Purkinje cell (primary cell): ENCODE data around the gene LYZL6. TPM values are rescaled to one million over a fixed set of nuclear protein-coding genes. Genes with fewer than 3 reads are reported as not detected.

Source experiments
- polyA plus RNA-seq: library from polyadenylated mRNA; unstranded; fragments of >200 nt; fragmentation: Nextera tagmentation; gene quantifications from 2 replicates; pipeline ENCODE4 v1.2.1, GENCODE V29; 2014

LYZL6 gene, protein sequence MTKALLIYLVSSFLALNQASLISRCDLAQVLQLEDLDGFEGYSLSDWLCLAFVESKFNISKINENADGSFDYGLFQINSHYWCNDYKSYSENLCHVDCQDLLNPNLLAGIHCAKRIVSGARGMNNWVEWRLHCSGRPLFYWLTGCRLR
- polyA plus RNA-seq = not detected in 2 replicates

DNA sequence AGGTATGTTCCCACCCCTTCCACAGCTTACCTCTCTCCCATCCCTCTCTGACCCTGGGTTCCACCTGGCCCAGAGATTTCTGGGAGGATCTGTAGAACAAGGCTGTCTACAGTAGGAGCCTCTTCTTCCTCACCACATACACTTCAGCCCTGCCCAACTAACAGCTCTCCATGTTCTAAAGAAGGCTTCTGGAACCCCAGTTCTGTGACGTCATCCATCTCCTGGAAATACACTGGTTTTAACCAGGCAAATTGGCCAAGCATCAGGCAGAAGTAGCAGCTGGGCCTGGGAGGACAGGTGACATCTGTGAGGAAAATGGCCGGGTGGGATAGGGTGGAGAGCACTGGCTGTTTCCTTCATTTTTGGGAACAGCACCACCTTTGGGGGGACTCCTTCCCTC is at the start of gene LYZL6:
Gene LYZL6, minus strand, starts transcription at position 177 of the 400 bp plus-strand sequence. CDS start 4,357 bp downstream, outside the sequence.

DNA sequence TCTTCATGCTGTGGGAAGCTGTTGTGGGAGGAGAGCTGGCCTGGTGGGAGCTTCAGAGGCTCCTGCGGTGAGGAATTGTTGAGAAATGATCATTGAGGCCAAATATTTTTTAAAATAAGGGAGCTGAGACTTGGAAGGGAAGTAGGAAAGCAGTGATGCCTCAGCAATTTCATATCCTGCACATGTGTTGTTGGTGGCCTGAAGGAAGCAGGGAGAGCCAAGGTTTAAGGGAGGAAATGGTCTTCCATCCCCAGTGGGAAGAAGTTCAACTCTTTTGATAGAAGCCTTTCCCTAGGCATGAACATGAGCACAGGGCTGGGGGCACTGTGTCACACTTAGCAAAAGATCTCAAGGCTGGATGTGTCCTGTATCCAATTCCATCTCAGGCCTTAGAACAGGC is 43.1 kb upstream of the LYZL6 start, which contains the start of gene CCL14:
Gene CCL14, minus strand, starts transcription at position 87 of the 400 bp plus-strand sequence. Its CDS starts 80 bp downstream, at position 7.

DNA sequence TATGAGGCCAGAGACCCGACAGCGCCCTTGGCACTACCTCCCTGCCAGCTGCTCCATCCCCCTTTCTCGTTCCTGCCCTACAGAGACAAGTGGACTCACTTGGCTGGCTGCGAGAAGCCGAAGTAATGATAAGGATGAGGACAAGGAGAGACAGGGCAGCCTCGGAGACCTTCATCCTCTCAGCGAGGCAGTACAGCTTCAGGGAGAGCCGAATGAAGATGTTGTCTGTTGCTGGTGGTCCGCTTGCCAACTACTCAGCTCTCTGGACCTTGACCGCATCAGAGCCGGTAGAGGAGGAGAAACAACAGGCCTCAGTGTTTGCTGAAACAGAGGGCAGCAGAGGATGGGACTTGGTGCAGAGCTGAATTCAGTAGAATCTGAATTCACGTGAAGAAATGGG is 37.7 kb upstream of the LYZL6 start, which contains the start of gene CCL16:
Gene CCL16, minus strand, starts transcription at position 252 of the 400 bp plus-strand sequence. Its CDS starts 77 bp downstream, at position 175.

DNA sequence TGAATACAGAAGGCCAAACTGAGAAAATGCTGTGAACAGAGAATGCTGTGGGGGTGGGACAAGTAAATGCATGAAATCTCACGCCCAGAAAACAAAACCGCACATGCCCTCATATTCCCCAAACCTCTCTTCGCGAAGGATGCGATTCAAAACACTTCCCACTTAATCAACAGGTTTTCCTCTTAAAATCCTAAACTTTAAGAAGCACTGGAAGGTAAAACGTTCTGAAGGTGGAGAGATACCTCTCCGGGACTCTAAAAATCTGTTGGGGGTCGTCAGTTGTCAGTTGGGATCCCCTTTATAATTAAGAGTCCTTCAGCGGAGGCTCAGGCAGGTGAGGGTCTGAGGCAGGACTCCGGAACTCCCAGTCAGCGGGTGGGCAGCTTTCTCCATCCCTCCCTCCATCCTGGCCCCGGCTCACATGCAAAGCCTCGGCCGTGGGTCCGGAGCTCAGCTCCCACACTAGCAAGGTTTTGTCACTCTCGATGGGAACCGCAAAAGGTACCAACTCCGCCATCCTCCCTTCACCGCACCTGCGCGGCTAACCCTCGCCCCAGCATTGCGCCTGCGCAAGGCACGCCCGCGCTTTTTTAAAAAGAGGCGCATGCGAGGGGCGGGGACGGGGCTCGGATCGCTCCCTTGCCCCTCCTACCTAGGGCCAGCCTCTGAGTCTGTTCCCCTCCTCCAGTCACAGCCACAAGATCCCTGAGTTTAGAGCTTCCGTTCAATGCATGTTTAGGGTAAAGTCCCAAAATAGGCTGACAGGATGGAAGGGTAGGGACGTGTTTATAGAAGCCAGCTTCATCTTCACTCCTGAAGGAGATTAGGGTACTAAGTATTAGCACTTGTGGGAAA is 13.1 kb downstream of the LYZL6 start, which contains the start of gene RDM1:
Gene RDM1, minus strand, starts transcription at position 563 of the 855 bp plus-strand sequence. Its CDS starts 46 bp downstream, at position 517.

Other genes with a start within 250 kb of the LYZL6 start
- 0.66 and 1.7 TPM in 2 replicates for gene RASL10B, start 212.1 kb downstream of the LYZL6 start, polyA plus RNA-seq
- not detected in 2 replicates for gene GAS2L2, start 190.5 kb downstream of the LYZL6 start, polyA plus RNA-seq
- not detected in 2 replicates for gene C17orf50, start 182.8 kb downstream of the LYZL6 start, polyA plus RNA-seq
- 0.66 and 2.0 TPM in 2 replicates for gene MMP28, start 148.1 kb downstream of the LYZL6 start, polyA plus RNA-seq
- gene TAF15, start 134.2 kb downstream of the LYZL6 start, polyA plus RNA-seq = 11.4 and 35.2 TPM in 2 replicates
- not detected in 2 replicates for gene HEATR9, start 74.8 kb downstream of the LYZL6 start, polyA plus RNA-seq
- gene CCL5, start 63.4 kb downstream of the LYZL6 start, polyA plus RNA-seq = not detected in 2 replicates
- gene RDM1, start 12.9 kb downstream of the LYZL6 start, polyA plus RNA-seq = 3.4 TPM in 1 of 2 replicates, not detected in the other
- not detected in 2 replicates for gene CCL16, start 37.8 kb upstream of the LYZL6 start, polyA plus RNA-seq
- gene CCL14, start 43.0 kb upstream of the LYZL6 start, polyA plus RNA-seq = not detected in 2 replicates
- not detected in 2 replicates for gene CCL15, start 57.8 kb upstream of the LYZL6 start, polyA plus RNA-seq
- gene CCL23, start 74.3 kb upstream of the LYZL6 start, polyA plus RNA-seq = not detected in 2 replicates
- gene CCL18, start 120.6 kb upstream of the LYZL6 start, polyA plus RNA-seq = not detected in 2 replicates
- gene CCL3, start 146.4 kb upstream of the LYZL6 start, polyA plus RNA-seq = not detected in 2 replicates
- gene CCL4, start 160.1 kb upstream of the LYZL6 start, polyA plus RNA-seq = not detected in 2 replicates
- gene TBC1D3B, start 232.9 kb upstream of the LYZL6 start, polyA plus RNA-seq = not detected in 2 replicates